Activated T-helper 1 cell treated with anti-CD3 and anti-CD28 coated beads, Interleukin-2, amount 50 U/mL, for 16 hours (primary cell): ENCODE measurements around the gene PSTPIP1.

Experiments used
- DNase-seq, 2 donors: peaks; one replicate each; pipeline ENCODE4 v3.0.0-alpha.2; 2020; ENCODE audit warnings: low read depth in 1 of 2, low spot score in 1 of 2

PSTPIP1 gene

GRCh38 chr15:76978522-76979330 is 16.2 kb upstream of the PSTPIP1 start:
- DNase-seq: no peak

GRCh38 chr15:76979331-76979925 is 15.5 kb upstream of the PSTPIP1 start:
- DNase-seq: no peak

GRCh38 chr15:76979996-76980520 is 14.9 kb upstream of the PSTPIP1 start:
- DNase-seq: no peak

GRCh38 chr15:76982356-76982755 is 12.6 kb upstream of the PSTPIP1 start:
- no peak for DNase-seq

- no peak for DNase-seq
Measured at GRCh38 chr15:76982756-76983155, 12.2 kb upstream of the PSTPIP1 start.

GRCh38 chr15:76983590-76984375 is 11.1 kb upstream of the PSTPIP1 start:
- no peak for DNase-seq

- DNase-seq: no peak
Measured at GRCh38 chr15:76986743-76987142, 8.2 kb upstream of the PSTPIP1 start.

GRCh38 chr15:76987276-76987675 is 7.7 kb upstream of the PSTPIP1 start:
- no peak for DNase-seq

GRCh38 chr15:76987896-76988860 is 6.7 kb upstream of the PSTPIP1 start:
- DNase-seq: peak in 1 of 2 donors; percentile 47

- no peak for DNase-seq
Measured at GRCh38 chr15:76988867-76989780, 5.8 kb upstream of the PSTPIP1 start.

- DNase-seq: no peak
Measured at GRCh38 chr15:76991048-76991447, 3.9 kb upstream of the PSTPIP1 start.

- DNase-seq: no peak
Measured at GRCh38 chr15:76991741-76992645, 2.9 kb upstream of the PSTPIP1 start.

- no peak for DNase-seq
Measured at GRCh38 chr15:76993114-76993725, 1.7 kb upstream of the PSTPIP1 start.

- peak in 1 of 2 donors; percentile 43 for DNase-seq
Measured at GRCh38 chr15:76994001-76994400, 925 bp upstream of the PSTPIP1 start.

GRCh38 chr15:76994496-76994895 is 430 bp upstream of the PSTPIP1 start:
- no peak for DNase-seq

GRCh38 chr15:76996076-76996525 is 1.2 kb downstream of the PSTPIP1 start:
- no peak for DNase-seq

- peak in 1 of 2 donors; percentile 42 for DNase-seq
Measured at GRCh38 chr15:76996526-76997401, 1.8 kb downstream of the PSTPIP1 start.
